ENCODE measurements around the gene C10orf88.
"Not testable (repeated sequence)": the region's sequence is repeated elsewhere in the genome, so short reads cannot be mapped to it uniquely, and the experiment has no call there.

Gene C10orf88

DNA sequence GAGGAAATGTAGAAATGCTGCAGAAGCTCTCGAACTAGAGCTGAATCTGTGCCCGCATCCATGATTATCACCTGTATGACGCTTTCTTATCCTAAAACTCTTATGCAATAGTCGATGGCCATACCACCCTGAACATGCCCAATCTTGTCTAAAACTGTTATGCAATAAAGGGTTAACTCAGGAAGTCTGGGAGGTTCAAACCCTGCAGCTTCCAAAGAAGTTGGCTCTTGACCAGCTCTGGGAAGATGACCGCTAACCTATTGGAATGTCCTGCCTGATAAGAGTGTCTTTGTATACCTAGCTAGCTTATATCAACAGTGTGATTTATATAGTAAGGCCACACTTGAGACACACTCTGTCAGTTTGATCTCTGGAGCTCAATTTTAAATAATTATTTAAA is 3.4 kb upstream of the C10orf88 start:
- no peak for ATAC-seq

DNA sequence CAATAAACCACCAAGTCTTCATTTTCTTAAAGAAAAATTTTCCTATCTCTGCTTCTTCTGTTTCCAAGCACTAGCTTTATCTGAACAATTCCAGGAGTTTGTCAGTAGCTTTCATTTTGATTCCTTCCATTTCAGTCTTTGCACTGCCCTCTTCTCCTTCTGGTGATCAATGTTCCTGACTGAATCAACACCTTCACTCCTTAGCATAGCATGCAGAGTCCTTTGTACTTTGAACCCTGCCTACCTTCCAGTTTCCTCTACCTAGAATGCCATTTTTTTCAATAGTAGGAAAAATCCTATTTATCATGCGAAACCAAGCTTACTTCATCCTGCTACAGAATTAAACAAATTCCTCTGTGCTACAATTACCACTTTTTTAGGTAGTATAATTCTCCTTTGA is 1.9 kb upstream of the C10orf88 start:
- ATAC-seq, result no peak

GRCh38 chr10:122954731-122955050 is 664 bp upstream of the C10orf88 start:
- no peak for ATAC-seq

GRCh38 chr10:122949296-122949695 is 4.7 kb downstream of the C10orf88 start:
- ATAC-seq, result no peak

GRCh38 chr10:122939856-122940543 is 14.0 kb downstream of the C10orf88 start:
- ATAC-seq, result no peak

DNA sequence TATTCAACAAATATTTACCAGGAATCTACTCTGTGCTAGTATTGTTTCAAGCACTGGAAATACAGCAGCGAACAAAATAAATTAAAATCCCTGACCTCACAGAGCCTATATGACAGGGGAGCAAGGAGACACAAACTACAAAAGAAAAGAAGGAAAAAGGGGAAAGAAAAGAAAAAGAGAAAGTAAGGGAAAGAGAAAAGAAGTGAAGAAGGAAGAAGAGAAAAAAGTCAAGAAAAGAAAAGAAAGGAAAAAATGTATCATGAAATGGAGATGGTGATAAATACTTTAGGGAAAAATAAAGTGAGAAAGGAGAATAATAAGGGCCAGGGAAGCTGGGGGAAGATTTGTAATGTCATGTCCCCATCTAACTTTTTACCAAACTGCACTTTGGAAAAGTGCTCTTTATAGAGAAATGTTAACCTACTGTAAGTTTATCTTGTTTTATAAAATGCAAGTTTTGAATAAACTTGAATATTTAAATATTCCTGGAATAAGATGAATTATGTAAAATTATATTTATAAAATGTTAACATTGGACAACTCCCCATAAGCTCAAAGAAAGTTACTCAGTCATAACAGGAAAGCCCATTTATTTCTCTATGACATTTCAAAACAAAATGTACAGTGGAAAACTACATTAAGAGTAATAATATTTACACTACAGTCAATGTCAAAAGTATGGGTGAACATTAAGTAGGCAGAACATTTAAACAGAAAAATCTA is 14.7 kb downstream of the C10orf88 start:
- ATAC-seq, result no peak

DNA sequence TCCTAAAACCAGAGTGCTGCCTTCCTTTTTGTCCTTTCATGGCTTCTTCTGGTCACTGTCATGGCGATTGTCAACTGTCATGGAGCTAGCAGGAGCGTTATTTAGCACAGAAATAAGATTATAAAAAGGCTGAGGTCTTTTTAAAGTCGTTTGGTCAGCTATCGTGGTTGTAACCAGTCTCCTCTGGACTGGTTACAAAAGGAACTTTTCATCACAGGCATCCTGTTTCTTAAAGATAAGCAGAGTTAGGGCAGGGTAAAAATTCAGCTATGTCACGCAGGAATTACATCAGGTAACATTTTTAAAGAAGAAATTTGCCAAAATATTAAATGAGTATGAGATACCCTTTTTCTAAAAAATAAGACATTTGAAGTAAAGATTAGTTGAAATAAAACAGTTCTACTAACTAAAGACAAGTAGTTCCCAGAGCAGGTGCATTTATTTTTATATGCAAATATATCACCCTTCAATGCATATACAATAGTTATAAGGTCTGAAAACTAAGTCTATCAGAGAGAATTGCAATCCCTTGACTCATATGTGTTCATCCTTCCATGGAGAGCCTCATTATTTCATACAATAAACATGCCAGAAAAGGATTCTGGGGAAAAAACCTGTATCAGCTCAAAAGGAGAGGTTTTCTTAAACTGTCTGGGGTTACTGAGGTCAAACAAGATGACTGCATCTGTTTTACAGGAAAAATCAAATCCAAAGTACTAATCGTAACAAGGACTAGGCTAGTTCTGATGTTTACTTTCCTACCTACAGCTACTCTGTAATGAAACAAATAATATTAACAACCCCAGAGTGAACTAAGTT is 22.7 kb downstream of the C10orf88 start:
- no peak for ATAC-seq

- ATAC-seq, result no peak
Measured at GRCh38 chr10:122930140-122930539, 23.9 kb downstream of the C10orf88 start.

- no peak for ATAC-seq
Measured at GRCh38 chr10:122915700-122916099, 38.3 kb downstream of the C10orf88 start.

- ATAC-seq, result no peak
Measured at GRCh38 chr10:122911889-122912484, 42.0 kb downstream of the C10orf88 start.

- ATAC-seq, result no peak
Measured at GRCh38 chr10:122910310-122910709, 43.7 kb downstream of the C10orf88 start, which contains the start of gene FAM24A. Gene FAM24A (plus strand): TSS chr10:122910610. CDS start chr10:122911635, 1,025 bp downstream.

- ATAC-seq, result not testable (repeated sequence)
Measured at GRCh38 chr10:122903861-122904260, 50.2 kb downstream of the C10orf88 start.

- no peak for ATAC-seq
Measured at GRCh38 chr10:122894261-122894944, 59.6 kb downstream of the C10orf88 start.

DNA sequence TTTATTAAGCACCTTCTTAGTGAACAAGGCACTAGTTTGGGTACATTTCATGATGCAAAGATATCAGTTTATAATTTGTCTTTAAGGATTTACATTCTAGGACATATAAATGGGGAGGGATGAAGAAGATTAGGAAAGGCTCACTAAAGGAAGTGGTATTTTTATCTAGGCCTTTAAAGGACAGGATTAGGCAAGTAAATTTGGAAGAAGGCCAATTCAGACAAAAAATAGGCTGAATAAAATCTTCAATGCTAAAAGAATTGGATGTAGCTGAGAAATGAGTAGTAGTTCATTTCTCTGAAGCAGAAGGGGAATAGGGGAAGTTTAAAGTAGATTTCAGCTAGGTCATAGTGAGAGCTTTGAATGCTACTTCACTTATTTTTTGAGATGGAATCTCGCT is 69.9 kb downstream of the C10orf88 start:
- ATAC-seq, result no peak

GRCh38 chr10:122882766-122883165 is 71.3 kb downstream of the C10orf88 start:
- no peak for ATAC-seq

Data from activated CD4-positive, CD25-positive, alpha-beta regulatory T cell treated with anti-CD3 and anti-CD28 coated beads, Interleukin-2, amount 50 U/mL, for 24 hours (primary cell).